8988T (cell line): ENCODE results near the gene HES7.

Experiments used
- DNase-seq: peaks from one replicate; pipeline ENCODE4 v3.0.0; 2011

Gene HES7

GRCh38 chr17:8155231-8155995 lies 31.5 kb upstream of the HES7 start:
- no peak for DNase-seq

- DNase-seq: no peak
Observed at GRCh38 chr17:8154608-8155155, 30.8 kb upstream of the HES7 start.

DNA sequence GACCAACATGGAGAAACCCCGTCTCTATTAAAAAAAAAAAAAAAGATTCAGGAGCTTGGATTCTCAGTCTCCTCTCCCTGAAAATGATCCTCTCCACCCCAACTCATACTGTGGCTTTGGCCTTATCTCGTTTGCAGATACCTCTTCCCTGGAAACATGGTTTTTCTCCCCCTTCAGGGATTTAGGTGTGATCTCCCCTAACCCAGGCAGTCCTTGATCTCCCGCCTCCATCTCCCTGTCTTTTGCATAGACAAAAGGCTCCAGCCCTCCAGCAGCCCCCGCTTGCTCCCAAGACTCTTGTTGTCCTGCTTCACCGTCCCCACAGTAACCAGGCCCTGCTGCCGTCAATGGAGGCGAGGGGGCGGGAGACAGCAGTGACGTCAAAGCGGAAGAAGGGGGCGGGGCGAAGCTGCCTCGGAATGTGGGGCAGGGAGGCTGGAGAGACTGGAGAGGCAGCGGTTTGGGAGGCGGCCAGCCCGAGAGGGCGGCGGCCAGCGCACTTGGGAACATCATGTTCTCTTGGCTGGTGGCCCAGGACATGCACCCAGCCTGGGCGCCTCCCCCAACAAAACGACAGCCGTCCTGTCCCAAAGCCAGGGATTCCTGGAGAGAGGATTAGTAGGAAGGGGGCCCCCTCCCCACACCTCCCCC lies 30.2 kb upstream of the HES7 start:
- DNase-seq: peak; percentile 78

GRCh38 chr17:8153525-8153956 lies 29.6 kb upstream of the HES7 start:
- DNase-seq: peak; percentile 9

GRCh38 chr17:8153031-8153451 lies 29.1 kb upstream of the HES7 start:
- DNase-seq: no peak

- peak; percentile 90 for DNase-seq
Observed at GRCh38 chr17:8152112-8152775, 28.3 kb upstream of the HES7 start, which contains the start of gene PER1. PER1 (minus strand) TSS chr17:8152404; CDS start chr17:8150706, 1,698 bp downstream.

DNA sequence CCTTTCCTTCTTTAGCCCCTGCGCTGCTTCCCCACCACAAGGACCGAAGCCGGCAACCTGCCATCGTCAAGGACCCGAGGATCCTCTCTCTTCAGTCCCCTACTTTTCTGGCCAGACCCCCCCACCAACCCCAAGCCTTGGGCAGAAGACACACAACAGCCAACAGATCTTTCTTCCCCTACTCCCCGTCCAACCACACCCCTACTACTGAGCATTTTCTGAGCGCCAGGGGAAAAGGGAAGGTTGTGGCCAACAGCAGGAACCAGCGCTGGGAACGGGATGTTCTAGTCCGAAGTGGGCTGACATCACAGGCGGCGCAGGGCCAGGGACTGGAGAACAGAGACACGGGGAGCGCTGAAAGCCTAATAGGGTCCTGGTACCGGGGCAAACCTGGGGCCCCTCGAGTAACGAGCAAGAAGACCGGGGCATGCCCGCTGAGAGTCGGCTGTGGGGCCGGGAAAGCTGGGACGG lies 27.8 kb upstream of the HES7 start:
- DNase-seq: no peak

GRCh38 chr17:8151120-8151640 lies 27.3 kb upstream of the HES7 start:
- peak; percentile 81 for DNase-seq

DNA sequence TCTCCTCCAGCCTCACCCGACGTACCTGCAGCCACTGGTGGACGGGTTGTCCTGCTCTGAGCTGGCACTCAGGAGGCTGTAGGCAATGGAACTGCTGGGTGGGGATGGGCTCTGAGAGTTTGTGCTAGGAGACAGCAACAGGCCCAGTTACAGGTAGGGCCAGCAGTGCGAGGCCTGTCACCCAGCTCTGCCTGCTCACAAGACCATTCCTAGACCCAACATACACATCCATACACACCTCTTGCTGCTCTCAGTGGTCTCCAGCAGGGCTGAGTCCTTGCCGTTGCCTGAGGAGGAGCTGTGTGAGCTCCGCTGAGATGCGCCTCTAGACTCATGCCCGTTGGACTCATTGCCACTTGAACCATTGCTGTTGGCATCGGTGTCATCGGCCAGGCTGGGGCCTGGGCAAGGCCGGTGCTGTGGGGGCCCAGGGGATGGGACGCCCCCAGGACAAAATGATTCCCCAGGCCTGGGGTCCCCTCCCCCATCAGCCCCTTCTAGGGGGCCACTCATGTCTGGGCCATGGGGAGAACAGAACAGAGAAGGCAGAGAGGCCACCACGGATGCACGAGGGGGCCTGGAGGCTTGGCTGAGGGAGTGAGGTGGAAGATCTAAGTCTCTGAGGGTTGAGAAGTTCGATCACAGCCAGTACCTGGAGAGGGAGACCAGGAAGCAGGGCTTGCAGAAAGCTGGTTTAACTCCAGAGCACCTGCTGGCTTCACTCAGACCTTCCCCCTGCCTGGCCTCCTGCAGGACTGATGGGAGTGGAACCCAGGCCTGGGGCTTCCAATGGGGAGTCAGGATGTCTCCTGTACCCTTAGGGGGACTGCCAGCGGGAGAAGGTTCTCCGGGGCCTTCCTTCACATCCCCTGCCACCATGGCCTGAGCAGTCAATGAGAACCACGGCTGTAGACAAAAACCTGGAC lies 26.6 kb upstream of the HES7 start:
- DNase-seq: no peak

GRCh38 chr17:8149419-8150193 lies 25.7 kb upstream of the HES7 start:
- no peak for DNase-seq

- no peak for DNase-seq
Observed at GRCh38 chr17:8148560-8148959, 24.7 kb upstream of the HES7 start.

DNA sequence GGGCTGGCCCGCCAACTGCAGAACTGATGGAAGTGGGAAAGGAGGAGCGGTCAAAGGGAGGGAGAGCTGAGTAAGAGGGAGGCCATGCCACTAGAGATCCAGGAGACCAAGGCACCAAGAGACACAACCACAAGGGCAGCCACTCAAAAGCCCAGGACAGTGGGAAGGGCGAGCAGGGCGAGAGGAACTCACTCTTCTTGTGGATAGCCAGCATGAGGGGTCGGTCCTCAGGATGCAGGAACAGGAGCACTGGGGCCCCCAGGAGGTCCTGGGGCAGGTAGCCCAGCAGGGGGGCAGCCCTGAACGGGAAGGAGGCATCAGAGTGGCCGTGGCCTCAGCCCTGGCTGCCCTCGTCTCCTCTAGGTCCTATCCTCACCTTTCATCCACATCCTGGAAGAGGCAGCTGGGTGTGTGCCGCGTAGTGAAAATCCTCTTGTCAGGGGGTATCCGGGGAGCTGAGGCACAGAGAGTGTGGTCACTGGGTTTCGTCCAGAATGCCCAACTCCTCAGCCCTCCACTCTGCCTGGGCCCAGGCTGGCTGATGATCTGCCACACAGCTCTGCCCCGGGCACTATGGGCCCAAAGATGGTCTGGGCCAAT lies 24.0 kb upstream of the HES7 start:
- DNase-seq: peak; percentile 6

DNA sequence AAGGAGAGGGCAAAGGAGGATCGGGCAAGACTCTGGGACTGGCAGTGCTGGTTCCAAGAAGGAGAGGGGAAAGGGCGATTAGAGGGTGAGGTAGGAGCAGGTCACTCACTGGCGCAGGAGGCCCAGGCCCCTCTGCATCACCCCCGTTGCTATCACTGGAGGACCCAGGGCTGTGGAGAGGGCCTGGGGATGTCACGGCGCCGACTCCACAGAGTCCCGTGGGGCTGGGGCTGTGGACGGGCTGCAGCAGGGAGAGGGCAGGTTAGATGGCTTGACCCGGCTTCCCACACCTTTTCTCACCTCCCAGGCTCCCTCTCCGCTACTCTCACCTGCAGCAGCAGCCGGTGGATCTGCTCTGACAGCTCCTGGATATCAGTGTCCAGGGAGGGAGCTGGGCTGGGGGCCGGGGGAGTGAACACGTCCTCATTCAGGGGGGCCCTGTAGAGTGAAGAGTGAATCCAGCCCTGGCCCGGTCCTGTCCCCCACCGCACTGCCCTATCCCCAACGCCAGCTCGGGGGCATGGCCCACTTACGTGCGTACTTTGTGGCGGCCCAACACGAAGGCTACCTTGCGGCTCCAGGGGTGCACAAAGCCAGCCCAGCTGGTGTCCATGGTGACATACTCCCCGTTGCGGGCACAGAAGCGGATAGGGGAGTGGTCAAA lies 23.4 kb upstream of the HES7 start:
- no peak for DNase-seq

DNA sequence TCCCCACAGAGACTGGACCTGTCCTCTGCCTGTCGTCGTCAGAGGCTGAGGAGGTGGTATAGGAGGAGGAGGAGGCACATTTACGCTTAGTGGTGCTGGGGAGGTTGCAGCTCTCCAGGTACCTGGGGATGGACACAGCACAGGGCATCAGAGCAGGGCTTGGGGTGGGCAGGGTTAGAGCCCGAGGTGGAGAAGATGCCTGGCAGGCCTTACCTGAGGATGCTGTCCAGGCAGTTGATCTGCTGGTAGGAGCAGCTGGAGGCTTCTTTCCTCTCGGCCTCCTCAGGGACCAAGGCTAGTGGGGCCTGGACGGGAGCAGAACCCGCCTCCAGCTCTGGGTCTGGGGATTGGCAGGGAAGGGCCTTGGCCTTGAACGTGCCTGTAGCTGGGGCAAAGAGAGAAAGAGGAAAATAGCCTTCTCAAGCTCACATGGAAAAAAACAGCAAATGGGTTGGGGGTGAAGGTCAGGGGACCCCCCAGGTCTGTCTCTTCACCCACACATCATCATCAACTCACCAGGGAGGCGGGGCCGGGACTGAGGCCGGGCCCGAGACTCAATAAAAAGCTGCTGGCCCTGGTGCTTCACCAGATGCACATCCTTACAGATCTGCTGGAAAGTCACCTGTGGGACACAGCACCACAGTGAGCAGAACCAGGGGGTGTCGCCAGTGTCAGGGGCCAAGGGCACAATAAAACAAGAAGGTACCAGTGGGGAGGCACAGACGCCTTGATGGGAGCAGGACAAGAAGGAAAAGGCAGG lies 22.7 kb upstream of the HES7 start:
- DNase-seq: peak; percentile 5

DNA sequence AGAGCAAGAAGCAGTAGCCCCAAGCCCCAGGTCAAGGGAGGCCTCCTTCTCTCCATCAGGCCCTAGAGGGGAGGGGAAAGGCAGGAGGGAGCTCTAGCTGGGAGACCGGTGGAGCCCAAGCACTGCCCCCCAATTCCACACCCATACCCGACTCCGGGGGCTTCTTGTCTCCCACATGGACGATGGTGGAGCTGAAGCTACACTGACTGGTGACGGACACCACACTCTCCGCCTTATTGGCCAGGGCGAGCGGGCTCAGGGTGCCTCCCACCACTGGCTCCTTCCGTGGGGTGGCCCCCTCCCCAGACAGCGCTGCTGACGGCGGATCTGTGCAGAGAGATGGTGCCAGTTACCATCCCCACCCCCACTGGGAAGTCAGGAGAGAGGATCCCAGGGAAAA lies 21.9 kb upstream of the HES7 start:
- DNase-seq: no peak

GRCh38 chr17:8144401-8145231 lies 20.7 kb upstream of the HES7 start:
- no peak for DNase-seq

DNA sequence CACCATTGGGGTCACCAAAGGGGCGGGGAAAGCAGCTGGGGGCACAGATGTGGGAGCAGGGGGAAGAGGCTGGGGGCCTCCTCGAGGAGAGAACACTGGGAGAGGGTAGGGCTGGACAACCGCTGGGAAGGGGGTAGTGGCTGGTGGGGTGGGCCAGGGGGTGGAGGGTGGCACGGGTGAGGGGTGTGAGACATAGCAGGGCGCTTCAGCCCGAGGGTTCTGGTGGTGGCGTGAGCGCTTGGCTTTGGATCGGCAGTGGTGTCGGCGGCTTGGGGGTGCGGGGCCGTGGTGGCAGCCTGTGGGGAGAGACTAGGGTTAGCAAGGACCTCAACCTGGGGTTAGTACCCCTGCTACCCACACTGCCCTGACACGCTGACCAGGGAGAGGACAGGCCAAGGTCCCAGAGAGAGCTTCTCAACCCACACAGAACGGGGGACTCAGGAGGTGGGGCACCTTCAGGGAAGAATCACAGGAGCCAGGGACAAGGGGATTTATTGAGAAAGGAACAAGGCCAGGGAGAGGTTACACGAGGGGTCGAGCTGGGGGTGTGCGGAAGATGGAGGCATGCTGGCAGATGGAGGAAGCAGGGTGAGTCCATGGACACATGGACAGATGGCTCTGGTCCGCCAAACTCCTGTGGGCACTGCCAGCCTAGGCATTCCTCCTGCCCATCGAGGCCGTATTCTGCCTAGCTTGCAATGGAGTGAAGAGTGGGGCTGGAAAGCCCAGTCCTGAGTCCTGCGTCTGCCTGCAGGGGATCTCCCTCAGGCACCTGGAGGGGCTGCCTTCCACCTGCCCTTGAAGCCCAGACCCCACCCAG lies 19.9 kb upstream of the HES7 start:
- DNase-seq: no peak
